PC-3 (cell line): ENCODE measurements around the gene SIRT2. TPM values are rescaled to one million over a fixed set of nuclear protein-coding genes. Genes with fewer than 3 reads are reported as not detected.

ENCODE experiments used
- ATAC-seq: fragments of 200-7000 bp; cut with Tn5 transposase; 2 replicates; pipeline ENCODE4 v1.9.1; 2020; ENCODE audit warnings: mild to moderate bottlenecking, moderate library complexity
- BruUV-seq: library from RNA; stranded (reverse); fragments of 400-500 nt; replicated peaks from 2 replicates; lab custom pipeline; 2021; lab: Mats Ljungman, UMichigan
- CTCF ChIA-PET: fragments of 300-600 bp; sonication (Branson Sonifier 250); formaldehyde crosslinking; loops from one replicate; lab custom pipeline; 2022; ENCODE audit warnings: antibody characterized with exemption; lab: Charles Lee
- POLR2A ChIA-PET: fragments of 300-600 bp; sonication (Branson Sonifier 250); formaldehyde crosslinking; loops from one replicate; lab custom pipeline; 2022; ENCODE audit warnings: antibody characterized with exemption; ENCODE audit not compliant: unreplicated experiment; lab: Charles Lee
- DNase-seq: peaks from one replicate; pipeline ENCODE4 v3.0.0-alpha.2; 2015
- H2AFZ ChIP-seq: fragments of 300-600 bp; sonication (generic); 2 replicates; pipeline ENCODE4 v1.6.0; 2016; ENCODE audit warnings: antibody characterized with exemption, low read length
- H3F3A ChIP-seq: fragments of 300-600 bp; sonication (generic); one replicate; pipeline ENCODE4 v1.6.0; 2017; ENCODE audit warnings: antibody characterized with exemption, low read length, control low read depth, mild to moderate bottlenecking; ENCODE audit not compliant: unreplicated experiment
- H3K27ac ChIP-seq: fragments of 300-600 bp; sonication (generic); 2 replicates; pipeline ENCODE4 v1.5.1; 2016; ENCODE audit warnings: mild to moderate bottlenecking, low read length
- H3K27me3 ChIP-seq: fragments of 300-600 bp; sonication (generic); 2 replicates; pipeline ENCODE4 v1.6.1; 2016; ENCODE audit warnings: low read length, mixed read lengths
- H3K36me3 ChIP-seq: fragments of 300-600 bp; sonication (generic); 2 replicates; pipeline ENCODE4 v1.6.1; 2016; ENCODE audit warnings: low read depth, mixed run types, low read length, mixed read lengths
- H3K4me1 ChIP-seq: fragments of 300-600 bp; sonication (generic); 2 replicates; pipeline ENCODE4 v1.5.1; 2016; ENCODE audit warnings: low read length; ENCODE audit not compliant: insufficient read depth
- H3K4me2 ChIP-seq: fragments of 300-600 bp; sonication (generic); 2 replicates; pipeline ENCODE4 v1.6.0; 2016; ENCODE audit warnings: low read length
- H3K4me3 ChIP-seq: fragments of 300-600 bp; sonication (generic); 2 replicates; pipeline ENCODE4 v1.5.1; 2016; ENCODE audit warnings: mild to moderate bottlenecking, low read length, mixed read lengths
- H3K79me2 ChIP-seq: fragments of 300-600 bp; sonication (generic); 2 replicates; pipeline ENCODE4 v1.6.1; 2017; ENCODE audit warnings: low read length, mixed read lengths
- H3K9ac ChIP-seq: fragments of 300-600 bp; sonication (generic); 2 replicates; pipeline ENCODE4 v1.6.0; 2016; ENCODE audit warnings: mild to moderate bottlenecking, low read length
- H3K9me2 ChIP-seq: fragments of 300-600 bp; sonication (generic); replicated peaks from 2 replicates; pipeline ENCODE4 v1.6.1; 2016; ENCODE audit warnings: mixed run types, low read length, mixed read lengths
- H3K9me3 ChIP-seq: fragments of 300-600 bp; sonication (generic); 2 replicates; pipeline ENCODE4 v1.6.1; 2016; ENCODE audit warnings: low read length, mixed read lengths
- H4K20me1 ChIP-seq: fragments of 300-600 bp; sonication (generic); 2 replicates; pipeline ENCODE4 v1.6.1; 2016; ENCODE audit warnings: low read length, mixed read lengths
- CTCF ChIP-seq: fragments of 300-600 bp; sonication (generic); conservative IDR thresholded peaks from 2 replicates; pipeline ENCODE4 v1.5.1; 2017; ENCODE audit warnings: antibody characterized with exemption, low read depth, mild to moderate bottlenecking, low read length
- EZH2 ChIP-seq: fragments of 300-600 bp; sonication (generic); IDR thresholded peaks from one replicate; pipeline ENCODE4 v1.6.1; 2017; ENCODE audit warnings: antibody characterized with exemption, mild to moderate bottlenecking, low read length; ENCODE audit not compliant: unreplicated experiment
- EZH2phosphoT487 ChIP-seq: fragments of 300-600 bp; sonication (generic); IDR thresholded peaks from 2 replicates; pipeline ENCODE4 v1.6.1; 2018; ENCODE audit warnings: mild to moderate bottlenecking, antibody characterized with exemption, low read length, borderline replicate concordance
- intact Hi-C: fragments of 100-400 bp; cut with micrococcal nuclease; formaldehyde crosslinking; loops from 2 replicates; pipeline ENCODE4 v1.9.0; 2023
- total RNA-seq: library from RNA; depleted of rRNA; stranded (reverse); fragments of >200 nt; gene quantifications from 2 replicates; pipeline ENCODE4 v1.2.3, GENCODE V29; 2014

SIRT2 gene
- total RNA-seq, 1 experiment from 2014 or later, result 37.9 TPM

GRCh38 chr19:38933544-38933943 is 34.1 kb upstream of the SIRT2 start:
- intact Hi-C loops, result loop anchor here (10.0 kb wide), 1 partner anchor 389 kb away; no protein-coding TSS in a partner anchor
- TF ChIP-seq CTCF, result no peak
- no peak for TF ChIP-seq EZH2phosphoT487
- no peak for TF ChIP-seq EZH2
- no peak overlapping the region for H3K4me3 ChIP-seq
- no peaks in the 10 kb centered on the region for H3K27me3 ChIP-seq
- CTCF ChIA-PET, result no interaction called here
- H3K4me2 ChIP-seq, result no peak overlapping the region
- no peaks in the 10 kb centered on the region; the same call in 1 of the 2 replicates for H3K4me1 ChIP-seq
- POLR2A ChIA-PET, result interaction anchor here (0.6 kb wide), 1 partner anchor 72 kb away, joined by 22 read pairs; no protein-coding TSS in a partner anchor
- no peak overlapping the region for H3K27ac ChIP-seq
- no peak for DNase-seq
- H2AFZ ChIP-seq, result no peak overlapping the region
- no peak for ATAC-seq
- no peaks in the 10 kb centered on the region for H3F3A ChIP-seq
- no peaks in the 10 kb centered on the region for H4K20me1 ChIP-seq
- no TSS peak for BruUV-seq
- no peak overlapping the region for H3K9ac ChIP-seq
- H3K9me3 ChIP-seq, result no peaks in the 10 kb centered on the region
- H3K79me2 ChIP-seq, result peaks cover 39% of the 10 kb centered on the region
- H3K36me3 ChIP-seq, result peaks cover 15% of the 10 kb centered on the region
- H3K9me2 ChIP-seq, result no peaks in the 10 kb centered on the region

- Histone ChIP-seq H3F3A (no peaks in the 10 kb centered on the region), H3K36me3 (peaks cover 15% of the 10 kb centered on the region), H3K9ac (no peak overlapping the region), H3K4me1 (no peaks in the 10 kb centered on the region; the same call in 1 of the 2 replicates), H3K4me2 (peak overlapping the region; percentile 98; the same call in 1 of the 2 replicates), H3K79me2 (peaks cover 44% of the 10 kb centered on the region), H2AFZ (no peak overlapping the region), H4K20me1 (no peaks in the 10 kb centered on the region), H3K27me3 (no peaks in the 10 kb centered on the region), H3K27ac (no peak overlapping the region), H3K9me3 (no peaks in the 10 kb centered on the region), H3K9me2 (no peaks in the 10 kb centered on the region), H3K4me3 (peak overlapping the region; percentile 78; the same call in 1 of the 2 replicates)
- intact Hi-C loops, result loop anchor here (10.0 kb wide), 1 partner anchor 388 kb away; no protein-coding TSS in a partner anchor
- no peak for ATAC-seq
- peak; percentile 42; the same call in 1 of the 2 replicates for TF ChIP-seq CTCF
- TF ChIP-seq EZH2, result no peak
- no TSS peak for BruUV-seq
- peak; percentile 6 for DNase-seq
- CTCF ChIA-PET, result no interaction called here
- POLR2A ChIA-PET, result interaction anchor here (0.6 kb wide), 1 partner anchor 71 kb away, joined by 22 read pairs; no protein-coding TSS in a partner anchor
These were observed 33.2 kb upstream of the SIRT2 start for GRCh38 chr19:38932425-38933179.

- Histone ChIP-seq H2AFZ (no peak overlapping the region), H3F3A (no peaks in the 10 kb centered on the region), H3K4me2 (peak overlapping the region; percentile 98), H4K20me1 (no peaks in the 10 kb centered on the region), H3K27me3 (no peaks in the 10 kb centered on the region), H3K4me3 (peak overlapping the region; percentile 78), H3K9ac (peak overlapping the region; percentile 93), H3K27ac (no peak overlapping the region), H3K4me1 (no peaks in the 10 kb centered on the region; the same call in 1 of the 2 replicates), H3K36me3 (peaks cover 15% of the 10 kb centered on the region), H3K9me2 (no peaks in the 10 kb centered on the region), H3K79me2 (peaks cover 44% of the 10 kb centered on the region), H3K9me3 (no peaks in the 10 kb centered on the region)
- DNase-seq (no peak), ATAC-seq (no peak)
- ChIA-PET CTCF (no interaction called here), POLR2A (no interaction called here)
- no TSS peak for BruUV-seq
- intact Hi-C loops, result loop anchor here (10.0 kb wide), 1 partner anchor 387 kb away; no protein-coding TSS in a partner anchor
- TF ChIP-seq EZH2phosphoT487 (no peak), CTCF (no peak), EZH2 (no peak)
These were observed 32.0 kb upstream of the SIRT2 start for GRCh38 chr19:38931521-38931793.
